PC-3 (cell line): ENCODE measurements around the gene TICRR.
"Not testable (repeated sequence)": the region's sequence is repeated elsewhere in the genome, so short reads cannot be mapped to it uniquely, and the experiment has no call there.

Experiments
- EZH2 ChIP-seq: fragments of 300-600 bp; sonication (generic); IDR thresholded peaks from one replicate; pipeline ENCODE4 v1.6.1; 2017; ENCODE audit warnings: antibody characterized with exemption, mild to moderate bottlenecking, low read length; ENCODE audit not compliant: unreplicated experiment
- EZH2phosphoT487 ChIP-seq: fragments of 300-600 bp; sonication (generic); IDR thresholded peaks from 2 replicates; pipeline ENCODE4 v1.6.1; 2018; ENCODE audit warnings: mild to moderate bottlenecking, antibody characterized with exemption, low read length, borderline replicate concordance
- TF ChIP-seq, protein P1 (sequence below): fragments of 300-600 bp; sonication (generic); conservative IDR thresholded peaks from 2 replicates; pipeline ENCODE4 v1.5.1; 2017; ENCODE audit warnings: antibody characterized with exemption, low read depth, mild to moderate bottlenecking, low read length

DNA sequence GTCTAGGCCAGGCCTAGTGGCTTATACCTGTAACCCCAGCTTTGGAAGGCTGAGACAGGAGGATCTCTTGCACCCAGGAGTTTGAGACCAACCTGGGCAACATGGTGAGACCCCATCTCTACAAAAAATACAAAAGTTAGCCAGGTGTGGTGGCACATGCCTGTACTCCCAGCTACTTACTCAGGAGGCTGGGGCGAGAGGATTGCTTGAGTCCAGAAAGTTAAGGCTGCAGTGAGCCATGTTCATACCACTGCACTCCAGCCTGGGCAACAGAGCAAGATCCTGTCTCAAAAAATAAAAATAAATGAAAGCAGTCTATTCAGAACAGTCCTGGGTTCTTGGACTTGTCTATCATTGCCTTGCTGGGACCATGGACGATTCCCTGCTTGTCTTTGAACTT, 5.5 kb downstream of the TICRR start:
- TF ChIP-seq EZH2phosphoT487, EZH2: not testable (repeated sequence)
- TF ChIP-seq, protein P1, sequence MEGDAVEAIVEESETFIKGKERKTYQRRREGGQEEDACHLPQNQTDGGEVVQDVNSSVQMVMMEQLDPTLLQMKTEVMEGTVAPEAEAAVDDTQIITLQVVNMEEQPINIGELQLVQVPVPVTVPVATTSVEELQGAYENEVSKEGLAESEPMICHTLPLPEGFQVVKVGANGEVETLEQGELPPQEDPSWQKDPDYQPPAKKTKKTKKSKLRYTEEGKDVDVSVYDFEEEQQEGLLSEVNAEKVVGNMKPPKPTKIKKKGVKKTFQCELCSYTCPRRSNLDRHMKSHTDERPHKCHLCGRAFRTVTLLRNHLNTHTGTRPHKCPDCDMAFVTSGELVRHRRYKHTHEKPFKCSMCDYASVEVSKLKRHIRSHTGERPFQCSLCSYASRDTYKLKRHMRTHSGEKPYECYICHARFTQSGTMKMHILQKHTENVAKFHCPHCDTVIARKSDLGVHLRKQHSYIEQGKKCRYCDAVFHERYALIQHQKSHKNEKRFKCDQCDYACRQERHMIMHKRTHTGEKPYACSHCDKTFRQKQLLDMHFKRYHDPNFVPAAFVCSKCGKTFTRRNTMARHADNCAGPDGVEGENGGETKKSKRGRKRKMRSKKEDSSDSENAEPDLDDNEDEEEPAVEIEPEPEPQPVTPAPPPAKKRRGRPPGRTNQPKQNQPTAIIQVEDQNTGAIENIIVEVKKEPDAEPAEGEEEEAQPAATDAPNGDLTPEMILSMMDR, result not testable (repeated sequence)
